Measurements from ENCODE around the gene POU6F2. TPM values are rescaled to one million over a fixed set of nuclear protein-coding genes. Genes with fewer than 3 reads are reported as not detected.

POU6F2 gene
- polyA plus RNA-seq, 1 donor from 2014 or later = not detected

DNA sequence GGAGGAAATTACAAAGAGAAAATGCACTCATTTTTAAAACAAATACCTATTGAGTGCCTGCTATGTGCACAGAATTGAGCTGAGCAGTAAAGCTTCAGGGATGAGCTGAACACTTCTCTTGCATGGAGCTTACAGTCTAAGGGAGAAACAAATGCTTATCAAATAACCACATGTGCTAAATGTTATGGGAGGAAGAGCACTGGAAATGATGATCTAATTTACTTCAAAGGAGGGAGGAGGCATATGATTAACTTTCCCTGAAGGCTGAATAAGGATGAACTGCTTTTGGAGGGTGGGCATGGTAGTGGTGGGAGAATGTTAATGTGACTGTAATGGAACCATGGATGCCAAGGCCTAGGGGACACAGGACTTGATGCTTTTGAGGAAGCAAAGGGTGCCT lies 168.2 kb downstream of the POU6F2 start:
- H3K4me1 Mint-ChIP-seq = no peaks in the 10 kb centered on the region
- no peak overlapping the region for H3K27ac Mint-ChIP-seq
- H3K36me3 Mint-ChIP-seq = no peaks in the 10 kb centered on the region
- no peak overlapping the region for H3K4me3 Mint-ChIP-seq
- H3K9me3 Mint-ChIP-seq = no peaks in the 10 kb centered on the region
- H3K27me3 Mint-ChIP-seq = peaks cover 4% of the 10 kb centered on the region

DNA sequence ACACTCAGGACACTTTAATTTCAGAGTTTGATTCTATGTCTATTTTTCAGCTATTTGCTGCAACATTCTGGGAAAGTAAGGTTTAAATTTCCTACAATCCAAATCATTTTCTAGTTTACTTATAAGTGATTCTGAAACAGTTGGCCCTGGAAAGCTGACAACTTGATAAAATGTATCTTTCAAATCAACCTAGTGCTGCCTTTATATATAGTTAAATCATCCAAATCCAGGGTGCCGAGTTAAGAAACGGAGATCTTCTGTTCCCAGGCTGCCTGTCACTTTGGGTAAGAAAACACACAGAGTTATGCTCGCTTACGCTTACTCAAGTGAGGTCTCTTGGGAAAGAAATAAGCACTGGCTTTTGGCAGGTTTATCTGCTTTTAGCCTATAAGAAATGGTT lies 175.0 kb downstream of the POU6F2 start:
- H3K9me3 Mint-ChIP-seq = no peaks in the 10 kb centered on the region
- no peak overlapping the region for H3K27ac Mint-ChIP-seq
- no peaks in the 10 kb centered on the region for H3K36me3 Mint-ChIP-seq
- no peak overlapping the region for H3K4me3 Mint-ChIP-seq
- peaks cover 5% of the 10 kb centered on the region for H3K27me3 Mint-ChIP-seq
- no peaks in the 10 kb centered on the region for H3K4me1 Mint-ChIP-seq

DNA sequence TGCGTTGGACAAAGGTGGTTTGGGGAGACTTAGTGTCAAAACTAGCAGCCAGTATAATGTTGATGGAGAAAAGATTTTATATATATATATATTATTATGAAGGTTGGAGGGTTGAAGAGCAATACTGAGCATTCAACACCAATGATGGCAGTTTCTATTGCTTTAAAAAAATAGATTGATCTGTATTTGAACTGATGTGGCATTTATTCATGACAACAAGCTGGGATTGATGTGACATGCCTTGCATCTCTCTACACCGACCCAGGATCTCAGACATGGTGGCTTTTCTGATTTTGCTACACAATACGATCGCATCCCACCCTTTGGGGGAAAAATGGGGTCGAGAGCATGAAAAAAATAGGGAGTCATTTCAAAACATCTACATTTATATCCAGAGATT lies 175.4 kb downstream of the POU6F2 start:
- no peaks in the 10 kb centered on the region for H3K4me1 Mint-ChIP-seq
- peaks cover 5% of the 10 kb centered on the region for H3K27me3 Mint-ChIP-seq
- no peak overlapping the region for H3K27ac Mint-ChIP-seq
- no peaks in the 10 kb centered on the region for H3K9me3 Mint-ChIP-seq
- H3K4me3 Mint-ChIP-seq = no peak overlapping the region
- H3K36me3 Mint-ChIP-seq = no peaks in the 10 kb centered on the region

DNA sequence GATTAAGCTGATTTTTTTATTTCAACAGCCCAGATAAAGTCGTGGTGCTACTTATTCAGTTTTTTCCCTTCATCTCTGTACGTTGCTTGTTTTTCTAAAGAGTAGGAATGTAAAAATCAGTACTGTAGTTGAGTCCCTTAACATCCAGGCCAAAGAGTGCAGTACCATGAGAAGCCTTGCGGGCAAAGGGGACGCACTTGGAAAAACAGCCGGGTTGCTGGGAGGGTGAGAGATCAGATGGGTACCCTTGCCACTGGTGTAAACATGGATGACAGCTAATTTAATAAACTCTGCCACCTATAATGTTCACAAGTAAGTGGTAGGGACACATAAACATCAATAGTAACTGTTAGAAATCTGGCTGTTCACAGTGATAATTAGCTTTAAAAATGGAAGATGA lies 175.9 kb downstream of the POU6F2 start:
- no peaks in the 10 kb centered on the region for H3K36me3 Mint-ChIP-seq
- H3K9me3 Mint-ChIP-seq = no peaks in the 10 kb centered on the region
- no peak overlapping the region for H3K4me3 Mint-ChIP-seq
- H3K27me3 Mint-ChIP-seq = peaks cover 5% of the 10 kb centered on the region
- H3K4me1 Mint-ChIP-seq = no peaks in the 10 kb centered on the region
- no peak overlapping the region for H3K27ac Mint-ChIP-seq

DNA sequence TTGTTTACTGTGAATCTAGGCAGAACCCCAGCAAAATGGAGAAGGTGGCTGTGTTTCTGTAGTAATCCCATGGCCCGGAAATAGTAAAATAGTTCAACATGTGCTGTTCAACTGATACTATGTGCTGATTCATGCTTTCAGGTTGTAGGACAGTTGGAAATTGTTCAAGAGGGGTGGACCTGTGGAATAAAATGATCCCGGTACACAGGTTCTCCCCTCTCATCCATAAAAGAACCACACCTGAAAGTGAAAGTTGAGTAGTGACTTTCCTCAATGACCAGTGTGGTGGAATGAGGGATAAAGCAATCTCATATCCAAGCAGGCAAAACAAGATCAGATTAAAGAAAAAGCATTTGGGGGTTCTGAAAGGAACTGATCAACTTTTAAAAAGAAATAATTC lies 177.1 kb downstream of the POU6F2 start:
- no peak overlapping the region for H3K4me3 Mint-ChIP-seq
- H3K4me1 Mint-ChIP-seq = no peaks in the 10 kb centered on the region
- peaks cover 9% of the 10 kb centered on the region for H3K27me3 Mint-ChIP-seq
- H3K9me3 Mint-ChIP-seq = peaks cover 0 to 6% (median 2%) of the 10 kb centered on the region in 3 donors
- no peaks in the 10 kb centered on the region for H3K36me3 Mint-ChIP-seq
- peak overlapping the region in 1 of 3 donors; percentile 67 for H3K27ac Mint-ChIP-seq

DNA sequence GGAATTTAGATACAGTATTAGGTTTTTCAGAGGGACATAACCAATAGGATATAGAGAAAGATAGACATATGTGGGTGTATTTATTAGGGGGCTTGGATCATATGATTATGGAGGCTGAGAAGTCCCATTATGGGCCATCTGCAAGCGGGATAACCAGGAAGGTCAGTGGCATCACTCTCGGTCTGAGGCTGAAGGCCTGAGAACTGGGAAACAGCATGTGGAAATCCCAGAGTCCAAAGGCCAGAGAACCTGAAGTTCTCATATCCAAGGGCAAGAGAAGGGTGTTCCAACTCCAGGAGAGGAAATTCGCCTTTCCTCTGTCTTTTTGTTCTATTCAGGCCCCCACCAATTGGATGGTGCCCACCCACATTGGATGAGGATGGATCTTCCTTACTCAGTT lies 180.7 kb downstream of the POU6F2 start:
- H3K36me3 Mint-ChIP-seq = no peaks in the 10 kb centered on the region
- peaks cover 0 to 6% (median 2%) of the 10 kb centered on the region in 3 donors for H3K9me3 Mint-ChIP-seq
- no peaks in the 10 kb centered on the region for H3K4me1 Mint-ChIP-seq
- no peak overlapping the region for H3K27ac Mint-ChIP-seq
- H3K4me3 Mint-ChIP-seq = no peak overlapping the region
- H3K27me3 Mint-ChIP-seq = peaks cover 8% of the 10 kb centered on the region

DNA sequence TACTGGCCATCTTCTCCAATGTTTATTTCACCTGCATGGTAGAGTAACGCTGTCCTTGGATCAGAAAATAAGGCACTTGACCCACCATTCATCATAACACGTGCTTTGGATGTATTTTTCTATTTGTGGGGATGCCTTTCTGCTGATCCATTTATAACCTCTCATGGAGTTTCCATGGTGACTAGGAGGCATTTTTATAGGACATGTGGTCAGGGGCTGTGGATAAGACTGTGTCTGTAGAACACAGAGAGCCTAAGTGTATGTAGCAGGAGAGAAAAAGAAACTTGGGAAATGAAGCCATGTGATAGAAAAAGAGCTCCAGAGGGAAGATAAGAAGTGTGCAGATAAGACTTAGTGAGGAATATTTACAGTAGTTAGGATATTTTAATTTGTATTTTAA lies 184.2 kb downstream of the POU6F2 start:
- no peak overlapping the region for H3K27ac Mint-ChIP-seq

DNA sequence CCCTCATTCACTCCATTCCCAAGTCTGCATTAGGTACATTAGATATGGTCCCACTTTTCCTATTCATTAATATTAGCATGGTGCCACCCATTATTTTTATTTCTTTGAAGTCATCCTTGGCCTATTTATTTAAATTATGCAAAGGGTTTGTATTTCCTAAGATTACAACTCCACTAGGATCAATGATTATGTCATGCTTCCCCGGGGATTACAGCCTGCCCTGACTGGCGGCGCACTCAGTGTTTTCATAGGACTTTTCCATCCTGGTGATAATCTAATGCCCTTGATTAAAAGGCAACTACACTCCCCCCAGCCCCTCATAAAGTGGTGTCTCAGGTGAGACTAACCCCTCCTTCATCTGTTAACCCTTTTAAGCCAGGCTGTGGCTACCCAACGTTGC lies 187.2 kb downstream of the POU6F2 start:
- Mint-ChIP-seq H3K27ac (no peak overlapping the region), H3K4me1 (no peaks in the 10 kb centered on the region), H3K9me3 (peaks cover 0 to 3% (median 3%) of the 10 kb centered on the region in 3 donors), H3K4me3 (no peak overlapping the region), H3K27me3 (peaks cover 6% of the 10 kb centered on the region), H3K36me3 (no peaks in the 10 kb centered on the region)

More for the DNA sequence above, 184.2 kb downstream of the POU6F2 start:
- peaks cover 0 to 9% (median 5%) of the 10 kb centered on the region in 3 donors for H3K9me3 Mint-ChIP-seq
- no peak overlapping the region for H3K4me3 Mint-ChIP-seq
- no peaks in the 10 kb centered on the region for H3K36me3 Mint-ChIP-seq
- H3K27me3 Mint-ChIP-seq = peaks cover 8% of the 10 kb centered on the region
- no peaks in the 10 kb centered on the region for H3K4me1 Mint-ChIP-seq

DNA sequence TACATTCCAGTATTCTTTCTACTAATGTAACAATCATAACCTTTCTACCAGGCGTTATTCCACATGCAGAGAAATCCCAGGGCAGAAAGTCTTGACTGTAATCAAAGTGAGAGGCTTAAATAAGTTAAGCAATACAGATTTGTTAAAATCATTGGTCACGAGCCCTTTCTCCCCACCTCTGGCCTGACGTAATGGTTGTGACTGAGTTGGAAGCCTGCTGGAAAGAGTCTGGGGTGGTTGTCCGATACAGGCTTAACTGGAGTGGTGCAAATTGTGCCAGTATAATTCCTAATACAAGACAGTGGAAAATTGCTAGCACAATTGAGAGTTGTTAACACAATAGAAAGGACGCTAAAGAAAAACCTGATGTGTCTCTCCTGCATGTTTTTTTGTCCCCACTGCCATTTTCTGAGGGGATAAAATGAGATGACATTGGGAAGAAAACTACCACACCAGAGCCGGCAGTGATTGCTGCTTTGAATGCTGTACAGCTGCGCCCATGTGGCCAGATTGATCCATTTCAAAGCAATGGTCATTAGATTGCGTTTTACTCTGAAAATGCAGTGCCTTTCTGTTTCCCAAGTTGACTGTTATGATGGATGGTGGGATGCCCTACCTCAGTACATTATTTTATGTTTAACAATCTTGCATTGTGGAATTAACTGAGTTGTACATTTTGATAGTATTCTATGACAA lies 190.8 kb downstream of the POU6F2 start:
- H3K4me3 Mint-ChIP-seq = no peak overlapping the region
- no peak overlapping the region for H3K27ac Mint-ChIP-seq
- peaks cover 0 to 3% (median 2%) of the 10 kb centered on the region in 3 donors for H3K9me3 Mint-ChIP-seq
- H3K36me3 Mint-ChIP-seq = no peaks in the 10 kb centered on the region
- peaks cover 6% of the 10 kb centered on the region for H3K27me3 Mint-ChIP-seq
- H3K4me1 Mint-ChIP-seq = no peaks in the 10 kb centered on the region

DNA sequence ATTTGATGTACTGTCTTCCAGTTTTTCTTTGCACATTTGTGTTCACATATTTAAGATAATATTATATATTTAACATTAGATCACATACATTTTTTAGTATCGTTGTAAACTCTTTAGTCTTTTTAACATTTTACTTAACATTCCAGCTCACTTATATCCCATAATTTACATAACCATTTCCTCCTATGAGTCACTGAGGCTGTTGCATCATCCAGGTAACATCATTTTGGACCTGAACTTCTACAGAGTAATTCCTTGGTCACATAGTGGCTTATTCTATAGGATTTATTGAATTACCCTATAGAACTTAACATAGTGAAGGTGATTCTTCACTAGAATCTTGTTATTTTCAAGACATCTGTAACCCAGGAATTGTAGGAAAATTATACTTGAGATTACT lies 194.4 kb downstream of the POU6F2 start:
- peaks cover 0 to 2% (median 0%) of the 10 kb centered on the region in 3 donors for H3K4me1 Mint-ChIP-seq
- no peak overlapping the region for H3K4me3 Mint-ChIP-seq
- peaks cover 1% of the 10 kb centered on the region for H3K36me3 Mint-ChIP-seq
- H3K27me3 Mint-ChIP-seq = peaks cover 2% of the 10 kb centered on the region
- no peak overlapping the region for H3K27ac Mint-ChIP-seq
- no peaks in the 10 kb centered on the region for H3K9me3 Mint-ChIP-seq

DNA sequence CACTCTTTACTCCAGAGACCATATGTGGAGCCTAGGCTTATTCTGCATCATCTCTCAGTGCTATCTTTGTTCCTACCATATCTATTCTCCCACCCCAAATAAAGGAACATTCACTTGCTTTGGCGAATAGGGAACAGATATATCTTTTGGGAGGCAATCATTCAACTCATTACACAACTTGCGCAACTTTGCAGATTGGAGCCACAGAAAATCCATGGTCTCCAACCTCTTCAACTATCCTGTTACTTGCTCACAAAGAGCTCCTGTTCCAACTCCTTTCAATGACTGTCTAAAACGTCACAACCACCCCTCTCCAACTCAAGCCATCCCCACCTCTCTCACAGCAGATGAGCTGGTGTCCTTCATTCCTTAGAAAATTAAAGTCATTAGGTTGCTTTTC lies 203.7 kb downstream of the POU6F2 start:
- no peak overlapping the region for H3K27ac Mint-ChIP-seq
- no peaks in the 10 kb centered on the region for H3K36me3 Mint-ChIP-seq
- peaks cover 11 to 16% (median 16%) of the 10 kb centered on the region in 3 donors for H3K4me1 Mint-ChIP-seq
- H3K4me3 Mint-ChIP-seq = no peak overlapping the region
- H3K27me3 Mint-ChIP-seq = peaks cover 3% of the 10 kb centered on the region
- no peaks in the 10 kb centered on the region for H3K9me3 Mint-ChIP-seq

DNA sequence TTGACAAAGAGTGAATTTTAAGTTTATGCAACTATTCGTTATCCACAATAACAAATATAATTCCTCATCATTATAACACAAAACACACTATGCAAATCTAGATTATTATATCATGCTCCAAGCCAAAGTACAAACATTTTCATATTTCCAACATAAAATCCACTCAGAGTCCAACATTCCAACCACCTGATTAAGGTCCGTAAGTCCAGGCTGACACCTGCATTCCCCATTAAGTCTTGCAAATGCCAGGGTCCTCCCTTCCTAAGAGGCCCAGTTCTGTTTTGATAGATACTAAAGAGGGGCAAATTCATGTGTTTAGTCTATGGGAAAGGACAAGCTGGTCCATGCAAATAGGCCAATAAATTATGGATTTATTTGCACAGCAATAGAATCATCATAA lies 206.1 kb downstream of the POU6F2 start:
- Mint-ChIP-seq H3K27ac (no peak overlapping the region), H3K4me1 (peaks cover 11 to 16% (median 16%) of the 10 kb centered on the region in 3 donors), H3K27me3 (peaks cover 6% of the 10 kb centered on the region), H3K4me3 (peak overlapping the region in 1 of 4 donors; percentile 28), H3K36me3 (no peaks in the 10 kb centered on the region), H3K9me3 (peaks cover 0 to 2% (median 0%) of the 10 kb centered on the region in 3 donors)

DNA sequence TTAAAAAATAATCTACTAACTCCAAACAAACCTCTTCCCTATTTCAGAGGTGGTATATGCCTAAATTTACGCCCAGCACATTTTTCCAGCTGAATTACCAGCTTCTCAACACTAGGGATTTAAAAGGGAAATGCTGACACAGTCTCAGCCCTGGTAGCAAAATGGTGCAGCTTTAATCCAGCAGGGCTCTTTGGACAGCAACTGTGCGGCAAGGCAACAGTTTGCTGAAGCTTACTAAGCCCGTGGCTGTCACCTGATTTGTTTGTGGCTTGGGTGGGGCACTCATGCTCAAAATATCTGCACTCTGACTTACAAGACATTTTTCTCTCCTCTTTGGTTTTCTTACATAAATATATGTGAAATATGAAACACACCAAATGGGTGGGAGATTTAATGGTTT lies 206.7 kb downstream of the POU6F2 start:
- peaks cover 0 to 2% (median 0%) of the 10 kb centered on the region in 3 donors for H3K9me3 Mint-ChIP-seq
- peaks cover 11 to 16% (median 16%) of the 10 kb centered on the region in 3 donors for H3K4me1 Mint-ChIP-seq
- no peak overlapping the region for H3K27ac Mint-ChIP-seq
- H3K27me3 Mint-ChIP-seq = peaks cover 7% of the 10 kb centered on the region
- H3K36me3 Mint-ChIP-seq = no peaks in the 10 kb centered on the region
- peak overlapping the region in 1 of 4 donors; percentile 71 for H3K4me3 Mint-ChIP-seq

DNA sequence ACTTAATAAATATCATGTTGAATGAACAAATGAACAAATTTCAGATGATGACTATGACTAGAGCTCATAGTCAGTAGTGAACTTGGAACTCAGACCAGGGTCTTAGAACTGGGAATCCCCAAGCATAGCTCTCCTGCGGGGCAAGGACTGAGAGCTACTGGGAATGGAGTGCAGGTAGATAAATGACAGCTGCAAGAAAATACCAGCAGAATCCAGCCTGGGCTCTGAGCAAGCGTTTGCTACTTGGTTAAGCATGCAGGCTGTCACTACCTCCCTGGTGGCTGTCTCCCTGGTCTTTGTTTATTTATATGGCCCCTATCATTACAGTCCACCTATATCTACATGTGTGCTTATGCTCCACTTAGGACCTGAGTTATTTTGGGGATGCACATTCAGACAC lies 208.4 kb downstream of the POU6F2 start:
- peaks cover 0 to 2% (median 0%) of the 10 kb centered on the region in 3 donors for H3K9me3 Mint-ChIP-seq
- H3K4me3 Mint-ChIP-seq = no peak overlapping the region
- no peak overlapping the region for H3K27ac Mint-ChIP-seq
- no peaks in the 10 kb centered on the region for H3K36me3 Mint-ChIP-seq
- H3K27me3 Mint-ChIP-seq = peaks cover 9% of the 10 kb centered on the region
- peaks cover 11 to 16% (median 16%) of the 10 kb centered on the region in 3 donors for H3K4me1 Mint-ChIP-seq

DNA sequence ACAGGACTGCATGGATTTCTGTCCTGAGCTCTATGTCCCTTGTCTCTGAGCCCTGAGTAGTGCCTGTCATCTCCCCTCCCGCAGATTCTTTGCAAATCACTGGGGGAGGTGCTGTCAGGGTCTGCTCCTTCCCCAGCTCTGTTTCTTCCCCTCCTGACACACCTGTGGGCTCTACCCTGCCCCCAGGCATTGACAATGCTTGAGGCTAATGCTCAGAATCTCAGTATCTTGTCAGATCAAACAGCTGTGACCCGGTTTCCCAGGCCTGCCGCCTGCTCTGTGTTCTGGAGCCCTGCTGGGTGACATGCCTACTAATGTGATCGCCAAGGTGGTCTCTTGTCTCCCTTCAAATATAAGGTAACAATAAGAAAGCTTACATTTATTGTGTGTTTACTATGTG lies 209.0 kb downstream of the POU6F2 start:
- Mint-ChIP-seq H3K4me3 (no peak overlapping the region), H3K27ac (no peak overlapping the region), H3K4me1 (peaks cover 11 to 16% (median 16%) of the 10 kb centered on the region in 3 donors), H3K36me3 (no peaks in the 10 kb centered on the region), H3K9me3 (peaks cover 0 to 2% (median 0%) of the 10 kb centered on the region in 3 donors), H3K27me3 (peaks cover 9% of the 10 kb centered on the region)

DNA sequence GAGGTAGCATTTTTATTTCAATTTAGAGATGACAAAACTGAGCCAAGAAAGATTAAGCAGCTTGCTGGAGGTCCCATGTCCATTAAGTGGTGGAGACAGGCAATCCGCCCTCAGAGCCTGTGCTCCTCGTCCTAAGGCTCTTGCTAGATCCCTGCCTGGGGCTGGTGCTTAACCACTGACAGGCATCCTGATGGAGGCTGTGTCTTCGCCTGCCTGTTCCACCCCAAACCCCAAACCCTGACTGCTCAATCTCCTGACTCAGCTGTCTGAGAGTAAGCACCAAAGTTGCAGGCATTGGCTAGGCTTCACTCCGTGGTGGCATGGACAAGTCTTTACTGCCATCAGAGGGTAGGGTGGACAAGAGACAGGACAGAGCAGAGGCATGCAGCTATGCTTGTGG lies 209.4 kb downstream of the POU6F2 start:
- Mint-ChIP-seq H3K4me3 (no peak overlapping the region), H3K27me3 (peaks cover 11% of the 10 kb centered on the region), H3K36me3 (no peaks in the 10 kb centered on the region), H3K4me1 (peaks cover 11 to 16% (median 16%) of the 10 kb centered on the region in 3 donors), H3K27ac (no peak overlapping the region), H3K9me3 (peaks cover 0 to 2% (median 0%) of the 10 kb centered on the region in 3 donors)
